ENCODE data around the gene ZBTB16.

ZBTB16 gene

GRCh38 chr11:114192841-114193389 lies 133.4 kb downstream of the ZBTB16 start:
- no peak for DNase-seq (ENCODE audit: low spot score)
- TF ChIP-seq, protein P1, sequence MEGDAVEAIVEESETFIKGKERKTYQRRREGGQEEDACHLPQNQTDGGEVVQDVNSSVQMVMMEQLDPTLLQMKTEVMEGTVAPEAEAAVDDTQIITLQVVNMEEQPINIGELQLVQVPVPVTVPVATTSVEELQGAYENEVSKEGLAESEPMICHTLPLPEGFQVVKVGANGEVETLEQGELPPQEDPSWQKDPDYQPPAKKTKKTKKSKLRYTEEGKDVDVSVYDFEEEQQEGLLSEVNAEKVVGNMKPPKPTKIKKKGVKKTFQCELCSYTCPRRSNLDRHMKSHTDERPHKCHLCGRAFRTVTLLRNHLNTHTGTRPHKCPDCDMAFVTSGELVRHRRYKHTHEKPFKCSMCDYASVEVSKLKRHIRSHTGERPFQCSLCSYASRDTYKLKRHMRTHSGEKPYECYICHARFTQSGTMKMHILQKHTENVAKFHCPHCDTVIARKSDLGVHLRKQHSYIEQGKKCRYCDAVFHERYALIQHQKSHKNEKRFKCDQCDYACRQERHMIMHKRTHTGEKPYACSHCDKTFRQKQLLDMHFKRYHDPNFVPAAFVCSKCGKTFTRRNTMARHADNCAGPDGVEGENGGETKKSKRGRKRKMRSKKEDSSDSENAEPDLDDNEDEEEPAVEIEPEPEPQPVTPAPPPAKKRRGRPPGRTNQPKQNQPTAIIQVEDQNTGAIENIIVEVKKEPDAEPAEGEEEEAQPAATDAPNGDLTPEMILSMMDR (IDR thresholded peaks at IDR 0.05; ENCODE audit: borderline replicate concordance, control extremely low read depth, extremely low read depth, insufficient read depth, missing control alignments) = no peak
- in situ Hi-C loops (cut with MboI; ENCODE audit: low sequenced_read_pairs, unreplicated experiment) = no loop called here

GRCh38 chr11:114193730-114194679 lies 134.5 kb downstream of the ZBTB16 start:
- in situ Hi-C loops (cut with MboI; ENCODE audit: low sequenced_read_pairs, unreplicated experiment) = no loop called here

GRCh38 chr11:114194702-114195101 lies 135.2 kb downstream of the ZBTB16 start:
- DNase-seq (ENCODE audit: low spot score) = no peak
- TF ChIP-seq, protein P1 (IDR thresholded peaks at IDR 0.05; ENCODE audit: borderline replicate concordance, control extremely low read depth, extremely low read depth, insufficient read depth, missing control alignments) = no peak
- in situ Hi-C loops (cut with MboI; ENCODE audit: low sequenced_read_pairs, unreplicated experiment) = no loop called here

More at GRCh38 chr11:114193730-114194679, 134.5 kb downstream of the ZBTB16 start:
- TF ChIP-seq, protein P1 (IDR thresholded peaks at IDR 0.05; ENCODE audit: borderline replicate concordance, control extremely low read depth, extremely low read depth, insufficient read depth, missing control alignments) = no peak
- no peak for DNase-seq (ENCODE audit: low spot score)

DNA sequence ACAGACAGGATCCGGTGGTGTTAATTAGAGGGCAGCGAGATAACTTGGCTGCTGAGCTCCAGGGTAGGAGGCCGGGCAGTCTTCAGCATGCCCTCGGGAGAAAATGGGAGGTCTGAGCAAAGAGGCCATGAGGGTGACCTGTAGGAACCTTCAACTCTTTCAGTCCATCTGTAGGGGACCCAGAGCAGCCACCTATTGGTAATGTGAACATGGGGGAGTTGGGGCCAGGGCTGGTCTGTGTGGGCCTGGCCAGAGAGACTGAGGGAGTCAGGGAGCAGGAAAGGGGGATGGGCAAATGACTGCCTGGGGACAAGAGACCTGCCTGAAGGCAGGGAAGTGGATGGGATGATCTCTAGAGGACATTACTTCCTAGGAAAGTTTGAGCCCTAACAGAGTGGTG lies 135.6 kb downstream of the ZBTB16 start:
- in situ Hi-C loops (cut with MboI; ENCODE audit: low sequenced_read_pairs, unreplicated experiment) = no loop called here
- TF ChIP-seq, protein P1 (IDR thresholded peaks at IDR 0.05; ENCODE audit: borderline replicate concordance, control extremely low read depth, extremely low read depth, insufficient read depth, missing control alignments) = no peak

GRCh38 chr11:114195981-114196731 lies 136.6 kb downstream of the ZBTB16 start:
- in situ Hi-C loops (cut with MboI; ENCODE audit: low sequenced_read_pairs, unreplicated experiment) = no loop called here
- TF ChIP-seq, protein P1 (IDR thresholded peaks at IDR 0.05; ENCODE audit: borderline replicate concordance, control extremely low read depth, extremely low read depth, insufficient read depth, missing control alignments) = no peak
- DNase-seq (ENCODE audit: low spot score) = no peak

More for the DNA sequence above, 135.6 kb downstream of the ZBTB16 start:
- no peak for DNase-seq (ENCODE audit: low spot score)

DNA sequence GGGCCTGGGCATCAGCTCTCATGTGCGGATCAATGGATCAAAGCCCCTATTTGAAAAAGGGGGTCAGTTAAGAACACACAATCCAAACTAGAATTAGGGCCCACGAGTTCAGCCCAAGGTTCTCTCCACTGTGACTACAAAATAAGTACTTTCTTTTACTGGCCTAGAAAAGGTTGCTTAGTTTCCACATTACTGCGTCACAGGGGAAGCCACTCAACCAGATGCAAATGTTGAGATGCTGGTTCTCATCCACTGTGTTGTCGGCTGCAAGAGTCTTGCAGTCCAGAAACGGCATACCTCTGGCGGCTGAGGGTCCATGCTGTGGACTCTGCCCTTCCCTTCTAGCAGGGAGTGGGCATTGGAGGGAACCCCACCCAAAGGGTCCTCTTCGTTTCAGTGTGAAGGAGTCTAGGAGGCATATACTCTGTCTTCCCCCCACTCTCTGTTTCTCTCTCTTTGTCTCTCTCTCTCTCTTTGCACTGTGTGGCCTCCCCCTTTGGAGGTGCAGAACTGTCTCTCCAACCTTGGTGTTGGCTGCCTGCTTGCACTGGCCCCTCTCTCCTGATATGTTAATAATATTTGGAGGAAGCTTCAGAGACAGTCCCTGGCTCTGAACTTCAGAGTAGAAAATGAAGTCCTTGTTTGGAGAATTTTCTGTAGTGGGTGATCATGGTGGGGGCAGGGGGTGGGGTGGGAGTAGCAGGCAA lies 137.6 kb downstream of the ZBTB16 start:
- no peak for DNase-seq (ENCODE audit: low spot score)
- TF ChIP-seq, protein P1 (IDR thresholded peaks at IDR 0.05; ENCODE audit: borderline replicate concordance, control extremely low read depth, extremely low read depth, insufficient read depth, missing control alignments) = no peak
- in situ Hi-C loops (cut with MboI; ENCODE audit: low sequenced_read_pairs, unreplicated experiment) = no loop called here

Measured in GM13976 (cell line).